ENCODE data around the gene SLC35F1.

GRCh38 chr6:117986396-117986795, 79.3 kb downstream of the SLC35F1 start:
- no peak for TF ChIP-seq CTCF (IDR thresholded peaks at IDR 0.05)
- no peak for TF ChIP-seq POLR2A (IDR thresholded peaks at IDR 0.05)

All from lower leg skin (tissue), 3 donors.